DMS153 treated with DMSO at 0.1 percent for 48 hours (cell line): ENCODE data around the gene HHAT.
"Not testable (repeated sequence)": the region's sequence is repeated elsewhere in the genome, so short reads cannot be mapped to it uniquely, and the experiment has no call there.

Experiments used
- DNase-seq: peaks from one replicate; lab custom pipeline; 2025; ENCODE audit not compliant: unreplicated experiment; lab: John Stamatoyannopoulos, UW

Gene HHAT

GRCh38 chr1:210627755-210628154 lies 299.1 kb downstream of the HHAT start:
- DNase-seq, result peak; percentile 17

- DNase-seq, result no peak
Measured at GRCh38 chr1:210629276-210629675, 300.6 kb downstream of the HHAT start.

- DNase-seq, result no peak
Measured at GRCh38 chr1:210631399-210631798, 302.7 kb downstream of the HHAT start.

- no peak for DNase-seq
Measured at GRCh38 chr1:210633140-210633539, 304.4 kb downstream of the HHAT start.

GRCh38 chr1:210633636-210634035 lies 304.9 kb downstream of the HHAT start:
- DNase-seq, result peak; percentile 43

GRCh38 chr1:210635108-210635507 lies 306.4 kb downstream of the HHAT start:
- no peak for DNase-seq

- no peak for DNase-seq
Measured at GRCh38 chr1:210641582-210641981, 312.9 kb downstream of the HHAT start.

GRCh38 chr1:210645582-210646257 lies 317.0 kb downstream of the HHAT start:
- DNase-seq, result no peak

GRCh38 chr1:210646258-210646616 lies 317.5 kb downstream of the HHAT start:
- no peak for DNase-seq

- no peak for DNase-seq
Measured at GRCh38 chr1:210647406-210648333, 319.0 kb downstream of the HHAT start.

- DNase-seq, result no peak
Measured at GRCh38 chr1:210648588-210649269, 320.0 kb downstream of the HHAT start.

GRCh38 chr1:210650403-210650802 lies 321.7 kb downstream of the HHAT start:
- no peak for DNase-seq

- DNase-seq, result no peak
Measured at GRCh38 chr1:210652329-210652954, 323.7 kb downstream of the HHAT start.

- DNase-seq, result no peak
Measured at GRCh38 chr1:210653771-210654170, 325.1 kb downstream of the HHAT start.

- DNase-seq, result no peak
Measured at GRCh38 chr1:210654176-210654981, 325.7 kb downstream of the HHAT start.

- DNase-seq, result no peak
Measured at GRCh38 chr1:210655511-210655910, 326.8 kb downstream of the HHAT start.

- DNase-seq, result no peak
Measured at GRCh38 chr1:210657806-210658205, 329.1 kb downstream of the HHAT start.

- not testable (repeated sequence) for DNase-seq
Measured at GRCh38 chr1:210661520-210661919, 332.8 kb downstream of the HHAT start.

GRCh38 chr1:210662291-210663050 lies 333.8 kb downstream of the HHAT start:
- no peak for DNase-seq
